Upper lobe of left lung (tissue), 4 donors: ENCODE data around the gene B4GALNT1.

ENCODE experiments used
- POLR2AphosphoS5 ChIP-seq, 2 donors: sonication (generic); formaldehyde crosslinking; IDR thresholded peaks; one replicate each; pipeline ENCODE4 v1.5.1; 2017; ENCODE audit warnings: antibody characterized with exemption in 2 of 2
- TF ChIP-seq, protein P1 (sequence below), 6 experiments: fragments of 450-650 bp in 4 of 6; fragments of 200-600 bp in 2 of 6; sonication (generic) in 2 of 6; IDR thresholded peaks; one replicate each; pipeline ENCODE4 v1.5.1; 2016 to 2019; ENCODE audit warnings: antibody characterized with exemption in 6 of 6

GRCh38 chr12:57611108-57611826, 21.7 kb downstream of the B4GALNT1 start, which contains the start of gene ARHGEF25:
- TF ChIP-seq, protein P1, sequence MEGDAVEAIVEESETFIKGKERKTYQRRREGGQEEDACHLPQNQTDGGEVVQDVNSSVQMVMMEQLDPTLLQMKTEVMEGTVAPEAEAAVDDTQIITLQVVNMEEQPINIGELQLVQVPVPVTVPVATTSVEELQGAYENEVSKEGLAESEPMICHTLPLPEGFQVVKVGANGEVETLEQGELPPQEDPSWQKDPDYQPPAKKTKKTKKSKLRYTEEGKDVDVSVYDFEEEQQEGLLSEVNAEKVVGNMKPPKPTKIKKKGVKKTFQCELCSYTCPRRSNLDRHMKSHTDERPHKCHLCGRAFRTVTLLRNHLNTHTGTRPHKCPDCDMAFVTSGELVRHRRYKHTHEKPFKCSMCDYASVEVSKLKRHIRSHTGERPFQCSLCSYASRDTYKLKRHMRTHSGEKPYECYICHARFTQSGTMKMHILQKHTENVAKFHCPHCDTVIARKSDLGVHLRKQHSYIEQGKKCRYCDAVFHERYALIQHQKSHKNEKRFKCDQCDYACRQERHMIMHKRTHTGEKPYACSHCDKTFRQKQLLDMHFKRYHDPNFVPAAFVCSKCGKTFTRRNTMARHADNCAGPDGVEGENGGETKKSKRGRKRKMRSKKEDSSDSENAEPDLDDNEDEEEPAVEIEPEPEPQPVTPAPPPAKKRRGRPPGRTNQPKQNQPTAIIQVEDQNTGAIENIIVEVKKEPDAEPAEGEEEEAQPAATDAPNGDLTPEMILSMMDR (IDR thresholded peaks at IDR 0.05), result no peak
- TF ChIP-seq POLR2AphosphoS5 (IDR thresholded peaks at IDR 0.05), result peak in 1 of 2 donors; percentile 5
